Stomach (tissue), 4 donors: ENCODE results near the gene FAM120A.

Source experiments
- CTCF ChIP-seq, 7 experiments: fragments of 450-650 bp in 4 of 7; fragments of 200-600 bp in 3 of 7; sonication (generic) in 3 of 7; IDR thresholded peaks; one replicate each; pipeline ENCODE4 v1.5.1; 2016 to 2019; ENCODE audit warnings: antibody characterized with exemption in 7 of 7, control low read depth in 2 of 7, mild to moderate bottlenecking in 1 of 7
- EP300 ChIP-seq: sonication (generic); formaldehyde crosslinking; IDR thresholded peaks from one replicate; pipeline ENCODE4 v1.6.1; 2017; ENCODE audit warnings: antibody characterized with exemption
- POLR2A ChIP-seq, 4 donors: fragments of 450-650 bp; IDR thresholded peaks; one replicate each; pipeline ENCODE4 v1.6.1; 2016; ENCODE audit warnings: antibody characterized with exemption in 4 of 4, control low read depth in 2 of 4, mild to moderate bottlenecking in 1 of 4, moderate library complexity in 1 of 4
- POLR2AphosphoS5 ChIP-seq, 3 donors: sonication (generic); formaldehyde crosslinking; IDR thresholded peaks; one replicate each; pipeline ENCODE4 v1.6.1; 2016; ENCODE audit warnings: antibody characterized with exemption in 3 of 3

GRCh38 chr9:93614830-93615468 is 163.5 kb downstream of the FAM120A start:
- no peak for TF ChIP-seq CTCF (IDR thresholded peaks at IDR 0.05)
- no peak for TF ChIP-seq POLR2AphosphoS5 (IDR thresholded peaks at IDR 0.05)
- TF ChIP-seq EP300, result no peak
- TF ChIP-seq POLR2A (IDR thresholded peaks at IDR 0.05), result no peak
